Osteocyte (in vitro differentiated cells): ENCODE measurements around the gene FGF1. TPM values are rescaled to one million over a fixed set of nuclear protein-coding genes. Genes with fewer than 3 reads are reported as not detected.
"Not testable (repeated sequence)": the region's sequence is repeated elsewhere in the genome, so short reads cannot be mapped to it uniquely, and the experiment has no call there.

Experiments used
- DNase-seq: peaks from one replicate; pipeline ENCODE4 v3.0.0; 2021; ENCODE audit warnings: mixed read lengths; ENCODE audit not compliant: unreplicated experiment; ENCODE audit errors: extremely low spot score
- H3K27ac Mint-ChIP-seq: one replicate; pipeline ENCODE4 v1.8.0; 2021; ENCODE audit warnings: mild to moderate bottlenecking, mixed read lengths; ENCODE audit not compliant: unreplicated experiment
- H3K27me3 Mint-ChIP-seq: one replicate; pipeline ENCODE4 v1.8.0; 2021; ENCODE audit warnings: mixed read lengths; ENCODE audit not compliant: unreplicated experiment
- H3K36me3 Mint-ChIP-seq: one replicate; pipeline ENCODE4 v1.8.0; 2021; ENCODE audit warnings: mixed read lengths; ENCODE audit not compliant: unreplicated experiment
- H3K4me1 Mint-ChIP-seq: one replicate; pipeline ENCODE4 v1.8.0; 2021; ENCODE audit warnings: mixed read lengths; ENCODE audit not compliant: unreplicated experiment
- H3K4me3 Mint-ChIP-seq: one replicate; pipeline ENCODE4 v1.8.0; 2021; ENCODE audit warnings: mild to moderate bottlenecking, moderate library complexity, mixed read lengths; ENCODE audit not compliant: unreplicated experiment
- H3K9me3 Mint-ChIP-seq: one replicate; pipeline ENCODE4 v1.8.0; 2021; ENCODE audit warnings: mixed read lengths; ENCODE audit not compliant: unreplicated experiment
- total RNA-seq: library from RNA; stranded (reverse); gene quantifications from 2 replicates; pipeline ENCODE4 v1.2.1, GENCODE V29; 2021
- TF ChIP-seq, protein P1 (sequence below): fragments of 200-600 bp; sonication (generic); IDR thresholded peaks from 2 replicates; pipeline ENCODE4 v1.5.0; 2021; ENCODE audit warnings: antibody characterized with exemption, mild to moderate bottlenecking, moderate library complexity

Gene FGF1
- total RNA-seq, 1 donor from 2014 or later, result 1.5 TPM

DNA sequence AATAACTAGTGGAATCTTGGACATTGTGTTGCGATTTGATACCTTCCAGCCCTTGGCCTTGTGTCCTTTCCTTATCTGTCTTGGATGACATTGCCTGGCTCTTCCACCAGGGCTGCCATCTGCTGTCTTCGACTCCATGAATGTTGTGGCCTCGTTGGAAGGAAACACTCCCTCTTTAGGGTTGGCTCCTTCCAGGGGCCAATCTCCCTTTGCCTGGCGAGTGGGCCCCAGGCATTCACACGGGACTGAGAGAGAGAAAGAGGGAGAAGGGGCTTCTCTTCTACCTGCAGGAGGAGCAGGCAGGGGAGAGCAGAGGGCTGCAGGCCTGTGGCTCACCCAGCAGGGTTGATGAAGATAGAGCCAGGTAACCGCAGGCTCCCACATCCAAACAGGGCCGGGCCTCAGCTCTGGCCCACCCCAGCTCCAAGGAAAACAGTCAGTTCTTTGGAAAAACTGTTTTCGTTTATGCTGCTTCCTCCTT is 31.3 kb downstream of the FGF1 start:
- H3K4me3 Mint-ChIP-seq, result no peak overlapping the region
- no peaks in the 10 kb centered on the region for H3K9me3 Mint-ChIP-seq
- peaks cover 8% of the 10 kb centered on the region for H3K27me3 Mint-ChIP-seq
- H3K4me1 Mint-ChIP-seq, result peaks cover 10% of the 10 kb centered on the region
- no peak for DNase-seq
- no peaks in the 10 kb centered on the region for H3K36me3 Mint-ChIP-seq
- no peak overlapping the region for H3K27ac Mint-ChIP-seq
- TF ChIP-seq, protein P1, sequence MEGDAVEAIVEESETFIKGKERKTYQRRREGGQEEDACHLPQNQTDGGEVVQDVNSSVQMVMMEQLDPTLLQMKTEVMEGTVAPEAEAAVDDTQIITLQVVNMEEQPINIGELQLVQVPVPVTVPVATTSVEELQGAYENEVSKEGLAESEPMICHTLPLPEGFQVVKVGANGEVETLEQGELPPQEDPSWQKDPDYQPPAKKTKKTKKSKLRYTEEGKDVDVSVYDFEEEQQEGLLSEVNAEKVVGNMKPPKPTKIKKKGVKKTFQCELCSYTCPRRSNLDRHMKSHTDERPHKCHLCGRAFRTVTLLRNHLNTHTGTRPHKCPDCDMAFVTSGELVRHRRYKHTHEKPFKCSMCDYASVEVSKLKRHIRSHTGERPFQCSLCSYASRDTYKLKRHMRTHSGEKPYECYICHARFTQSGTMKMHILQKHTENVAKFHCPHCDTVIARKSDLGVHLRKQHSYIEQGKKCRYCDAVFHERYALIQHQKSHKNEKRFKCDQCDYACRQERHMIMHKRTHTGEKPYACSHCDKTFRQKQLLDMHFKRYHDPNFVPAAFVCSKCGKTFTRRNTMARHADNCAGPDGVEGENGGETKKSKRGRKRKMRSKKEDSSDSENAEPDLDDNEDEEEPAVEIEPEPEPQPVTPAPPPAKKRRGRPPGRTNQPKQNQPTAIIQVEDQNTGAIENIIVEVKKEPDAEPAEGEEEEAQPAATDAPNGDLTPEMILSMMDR, result no peak

DNA sequence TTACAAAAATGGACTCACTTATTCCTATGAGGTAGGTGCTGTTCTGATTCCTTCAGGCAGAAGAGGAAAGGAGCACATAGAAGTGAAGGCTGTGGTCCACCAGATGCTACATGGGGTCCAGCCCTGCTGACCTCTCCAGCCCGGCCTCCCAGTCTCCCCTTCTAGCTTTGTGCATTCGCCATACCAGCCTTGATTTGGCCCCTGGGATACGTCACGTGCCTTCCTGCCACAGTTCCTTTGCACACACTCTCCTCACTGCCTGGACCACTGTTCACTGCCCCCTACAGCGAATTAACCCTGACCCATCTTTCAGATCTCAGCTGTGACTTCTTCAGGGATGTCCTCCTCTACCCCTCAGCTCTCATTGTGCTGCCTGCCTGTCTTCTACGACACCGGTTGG is 32.6 kb downstream of the FGF1 start:
- no peak for DNase-seq
- TF ChIP-seq, protein P1, result no peak
- no peaks in the 10 kb centered on the region for H3K36me3 Mint-ChIP-seq

DNA sequence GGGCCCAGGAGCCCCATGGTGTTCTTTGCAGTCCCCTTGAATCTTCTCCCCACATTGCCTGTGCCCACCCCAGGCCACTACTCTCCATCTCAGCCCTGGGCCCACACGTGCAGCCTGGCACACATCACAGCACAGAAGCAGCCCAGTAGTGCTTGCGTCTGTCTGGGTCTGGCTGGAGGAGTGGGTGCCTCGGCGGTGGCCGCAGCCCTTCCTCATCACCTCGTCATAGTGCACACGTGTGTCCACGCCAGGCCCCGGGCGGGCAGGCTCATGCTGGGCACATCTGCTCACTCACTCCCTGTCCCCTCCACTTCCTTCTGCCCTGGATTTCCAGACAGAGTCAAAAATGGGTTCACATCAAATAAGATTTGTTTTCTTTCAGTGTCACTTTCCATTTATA is 33.3 kb downstream of the FGF1 start:
- no peak overlapping the region for H3K27ac Mint-ChIP-seq
- H3K4me3 Mint-ChIP-seq, result no peak overlapping the region
- peaks cover 4% of the 10 kb centered on the region for H3K27me3 Mint-ChIP-seq
- H3K4me1 Mint-ChIP-seq, result peaks cover 10% of the 10 kb centered on the region
- DNase-seq, result no peak
- H3K9me3 Mint-ChIP-seq, result no peaks in the 10 kb centered on the region
- TF ChIP-seq, protein P1, result no peak
- no peaks in the 10 kb centered on the region for H3K36me3 Mint-ChIP-seq

More for the DNA sequence above, 32.6 kb downstream of the FGF1 start:
- H3K27me3 Mint-ChIP-seq, result peaks cover 8% of the 10 kb centered on the region
- H3K9me3 Mint-ChIP-seq, result no peaks in the 10 kb centered on the region
- no peak overlapping the region for H3K27ac Mint-ChIP-seq
- H3K4me1 Mint-ChIP-seq, result peaks cover 10% of the 10 kb centered on the region
- no peak overlapping the region for H3K4me3 Mint-ChIP-seq

DNA sequence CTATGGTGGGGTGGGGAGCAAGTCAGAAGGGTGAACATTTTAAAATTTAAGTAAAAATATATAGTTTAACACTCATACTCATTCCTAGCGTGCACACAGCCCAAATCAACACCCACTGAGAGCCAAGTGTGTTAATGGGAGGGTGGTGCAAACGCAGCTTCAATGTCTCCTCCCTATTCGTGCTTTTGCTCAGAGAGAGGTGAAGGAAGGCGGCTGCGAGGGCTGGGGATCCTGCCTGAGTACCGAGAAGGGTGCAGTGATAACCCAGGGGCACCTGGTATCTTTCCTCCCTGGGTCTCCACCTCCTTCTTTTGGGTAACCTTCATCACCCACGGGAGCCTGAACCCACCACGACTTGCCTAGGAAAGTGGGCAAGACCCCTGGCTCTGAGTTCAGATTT is 35.0 kb downstream of the FGF1 start:
- no peaks in the 10 kb centered on the region for H3K9me3 Mint-ChIP-seq
- H3K36me3 Mint-ChIP-seq, result no peaks in the 10 kb centered on the region
- no peak for DNase-seq
- TF ChIP-seq, protein P1, result no peak
- peaks cover 10% of the 10 kb centered on the region for H3K4me1 Mint-ChIP-seq
- H3K27me3 Mint-ChIP-seq, result no peaks in the 10 kb centered on the region
- no peak overlapping the region for H3K4me3 Mint-ChIP-seq
- no peak overlapping the region for H3K27ac Mint-ChIP-seq

DNA sequence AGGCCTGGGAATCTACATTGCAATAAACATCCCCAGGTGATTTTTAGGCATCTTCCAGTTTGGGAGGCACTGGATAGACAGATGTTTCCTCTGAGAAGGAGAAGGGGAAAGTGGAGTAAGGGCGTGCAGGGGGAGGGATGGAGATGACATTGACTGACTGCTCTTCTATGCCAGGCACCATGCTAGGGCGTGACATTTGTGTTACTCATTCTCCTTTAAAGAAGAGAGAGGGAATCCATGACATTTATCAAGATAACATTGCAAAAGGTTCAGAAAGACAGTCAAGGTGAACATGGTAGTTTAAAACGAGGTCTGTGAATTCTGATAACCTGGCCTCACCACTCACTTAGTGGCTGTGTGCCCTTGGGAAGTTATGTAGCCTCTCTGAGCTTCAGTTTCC is 35.8 kb downstream of the FGF1 start:
- H3K27me3 Mint-ChIP-seq, result no peaks in the 10 kb centered on the region
- no peaks in the 10 kb centered on the region for H3K36me3 Mint-ChIP-seq
- TF ChIP-seq, protein P1, result no peak
- H3K4me3 Mint-ChIP-seq, result no peak overlapping the region
- no peak overlapping the region for H3K27ac Mint-ChIP-seq
- no peak for DNase-seq
- peaks cover 13% of the 10 kb centered on the region for H3K4me1 Mint-ChIP-seq
- H3K9me3 Mint-ChIP-seq, result no peaks in the 10 kb centered on the region

DNA sequence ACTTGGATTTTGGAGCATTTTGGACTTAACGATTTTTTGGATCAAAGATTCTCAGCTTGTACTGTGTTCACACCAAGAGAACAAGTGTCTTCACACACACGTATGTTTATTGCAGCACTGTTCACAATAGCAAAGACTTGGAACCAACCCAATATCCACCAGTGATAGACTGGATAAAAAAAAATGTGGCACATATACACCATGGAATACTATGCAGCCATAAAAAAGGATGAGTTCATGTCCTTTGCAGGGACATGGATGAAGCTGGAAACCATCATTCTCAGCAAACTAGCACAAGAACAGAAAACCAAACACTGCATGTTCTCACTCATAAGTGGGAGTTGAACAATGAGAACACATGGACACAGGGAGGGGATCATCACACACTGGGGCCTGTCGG is 37.8 kb downstream of the FGF1 start:
- not testable (repeated sequence) for H3K27me3 Mint-ChIP-seq, H3K36me3 Mint-ChIP-seq, H3K4me3 Mint-ChIP-seq, DNase-seq, H3K27ac Mint-ChIP-seq, H3K9me3 Mint-ChIP-seq
- peaks cover 27% of the 10 kb centered on the region for H3K4me1 Mint-ChIP-seq
